HUES48 (cell line): Measurements from ENCODE around the gene CRK.
"Not testable (repeated sequence)": the region's sequence is repeated elsewhere in the genome, so short reads cannot be mapped to it uniquely, and the experiment has no call there.

Source experiments
- H3K27ac ChIP-seq: one replicate; pipeline ENCODE4 v1.7.0; 2013; ENCODE audit warnings: low read depth, low read length, inconsistent platforms
- H3K27me3 ChIP-seq: 2 replicates; pipeline ENCODE4 v1.6.1; 2013; ENCODE audit warnings: mild to moderate bottlenecking, low read length; ENCODE audit not compliant: control insufficient read depth, insufficient read depth
- H3K36me3 ChIP-seq: 2 replicates; pipeline ENCODE4 v1.6.1; 2013; ENCODE audit warnings: low read length; ENCODE audit not compliant: control insufficient read depth, insufficient read depth
- H3K4me1 ChIP-seq: 2 replicates; pipeline ENCODE4 v1.6.1; 2013; ENCODE audit warnings: mild to moderate bottlenecking, low read length; ENCODE audit not compliant: control insufficient read depth, insufficient read depth
- H3K4me3 ChIP-seq: 2 replicates; pipeline ENCODE4 v1.5.1; 2013; ENCODE audit warnings: mild to moderate bottlenecking, low read depth, low read length
- H3K9ac ChIP-seq: 2 replicates; pipeline ENCODE4 v1.6.1; 2013; ENCODE audit warnings: mild to moderate bottlenecking, low read depth, low read length, moderate library complexity
- H3K9me3 ChIP-seq: 2 replicates; pipeline ENCODE4 v1.6.1; 2013; ENCODE audit warnings: low read length; ENCODE audit not compliant: control insufficient read depth, insufficient read depth

Gene CRK

DNA sequence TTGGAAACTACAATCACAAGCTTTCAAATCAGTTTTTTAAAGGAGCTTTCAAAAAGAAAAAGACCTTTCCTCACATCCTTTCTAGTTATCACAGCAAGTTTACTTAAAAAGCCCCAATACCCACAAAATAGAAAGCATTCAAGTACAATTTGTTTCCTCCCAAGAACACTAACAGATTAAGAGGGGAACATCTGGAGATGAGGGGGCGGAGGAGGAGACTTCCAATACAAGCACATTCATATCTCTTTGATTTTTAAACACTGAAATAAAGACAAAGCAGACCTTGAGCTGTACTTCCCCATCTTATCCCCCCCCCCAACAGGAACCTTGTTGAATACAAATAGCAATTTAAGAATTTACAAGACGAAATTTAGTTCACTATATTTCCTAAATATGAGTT is 58.0 kb downstream of the CRK start:
- H3K4me3 ChIP-seq = peak overlapping the region; percentile 100
- H3K27me3 ChIP-seq = no peaks in the 10 kb centered on the region
- H3K27ac ChIP-seq = no peak overlapping the region
- H3K36me3 ChIP-seq = no peaks in the 10 kb centered on the region; the same call in 1 of the 2 replicates
- peak overlapping the region; percentile 100 for H3K9ac ChIP-seq
- no peaks in the 10 kb centered on the region for H3K9me3 ChIP-seq
- H3K4me1 ChIP-seq = peaks cover 22% of the 10 kb centered on the region

DNA sequence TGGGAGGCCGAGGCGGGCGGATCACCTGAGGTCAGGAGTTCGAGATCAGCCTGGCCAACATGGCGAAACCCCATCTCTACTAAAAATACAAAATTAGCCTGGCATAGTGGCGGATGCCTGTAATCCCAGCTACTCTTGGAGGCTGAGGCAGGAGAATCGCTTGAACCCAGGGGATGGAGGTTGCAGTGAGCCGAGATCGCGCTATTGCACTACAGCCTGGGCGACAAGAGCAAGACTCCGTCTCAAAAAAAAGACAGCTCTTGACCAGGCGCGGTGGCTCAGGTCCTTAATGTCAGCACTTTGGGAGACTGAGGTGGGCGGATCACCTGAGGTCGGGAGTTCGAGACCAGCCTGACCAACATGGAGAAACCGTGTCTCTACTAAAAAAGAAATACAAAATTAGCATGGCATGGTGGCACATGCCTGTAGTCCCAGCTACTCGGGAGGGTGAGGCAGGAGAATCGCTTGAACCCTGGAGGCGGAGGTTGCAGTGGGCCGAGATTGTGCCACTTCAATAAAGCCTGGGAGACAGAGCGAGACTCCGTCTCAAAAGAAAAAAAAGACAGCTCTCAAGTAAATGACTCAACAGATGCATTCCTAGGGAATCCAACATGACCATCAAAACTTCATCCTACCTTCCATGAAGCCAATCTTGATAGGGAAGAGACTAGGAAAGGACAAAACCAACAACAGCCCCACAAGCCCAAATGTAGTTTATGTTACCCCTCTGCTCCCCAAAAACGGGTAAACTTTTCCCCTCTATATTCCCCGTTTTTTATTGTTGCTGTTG is 60.0 kb downstream of the CRK start:
- peaks cover 32% of the 10 kb centered on the region for H3K4me1 ChIP-seq
- H3K27ac ChIP-seq = not testable (repeated sequence)

GRCh38 chr17:1391577-1391976 is 64.5 kb downstream of the CRK start:
- Histone ChIP-seq H3K27ac (no peak overlapping the region), H3K27me3 (no peaks in the 10 kb centered on the region), H3K4me1 (peaks cover 27% of the 10 kb centered on the region), H3K9me3 (no peaks in the 10 kb centered on the region), H3K36me3 (peaks cover 3% of the 10 kb centered on the region; the same call in 1 of the 2 replicates), H3K9ac (no peak overlapping the region), H3K4me3 (no peak overlapping the region)

More for the DNA sequence above, 60.0 kb downstream of the CRK start:
- H3K4me3 ChIP-seq, H3K9me3 ChIP-seq, H3K27me3 ChIP-seq, H3K9ac ChIP-seq, H3K36me3 ChIP-seq: not testable (repeated sequence)

DNA sequence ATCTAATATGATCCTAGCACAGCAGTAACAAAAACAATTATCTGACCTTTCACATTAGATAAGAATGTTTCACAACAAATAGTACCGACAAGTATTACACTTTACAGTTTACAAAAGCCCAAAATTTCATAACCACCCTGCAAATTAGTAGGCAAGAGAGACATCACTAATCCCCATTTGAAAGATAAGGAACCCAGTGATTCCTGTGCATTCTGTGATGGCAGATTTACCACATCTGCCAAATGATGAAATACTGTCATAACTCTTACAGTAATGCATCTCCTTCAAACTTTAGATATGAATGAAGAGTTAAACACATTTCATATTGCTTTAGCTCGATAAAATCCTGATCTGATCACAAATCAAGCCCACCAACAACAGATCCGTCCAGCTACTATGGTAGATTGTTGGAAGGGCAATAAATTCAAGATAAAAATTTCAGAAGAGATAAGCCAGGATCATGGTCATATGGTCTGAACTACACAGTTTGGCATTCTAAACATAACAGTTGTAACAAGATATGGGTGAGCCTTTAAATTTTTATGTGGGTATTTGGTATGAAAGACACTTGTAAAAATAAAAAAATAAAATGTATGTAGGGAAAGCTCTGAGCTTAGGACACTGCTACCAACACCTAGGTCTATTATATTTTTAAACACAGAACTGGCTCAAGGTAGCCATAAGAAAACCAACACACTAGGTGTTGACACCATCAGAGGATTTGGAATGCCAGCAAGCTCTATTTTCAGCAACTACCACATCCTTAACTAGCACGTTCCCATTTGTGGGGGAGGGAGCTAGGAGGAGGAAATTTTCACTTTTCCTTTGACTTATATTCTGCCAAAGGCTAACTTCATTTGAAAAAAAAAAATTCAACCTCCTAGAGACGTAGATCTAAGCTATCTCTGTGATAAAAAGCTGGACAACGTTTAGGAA is 65.3 kb downstream of the CRK start:
- H3K4me1 ChIP-seq = peaks cover 33% of the 10 kb centered on the region
- H3K9me3 ChIP-seq = no peaks in the 10 kb centered on the region
- no peak overlapping the region for H3K4me3 ChIP-seq
- H3K27me3 ChIP-seq = no peaks in the 10 kb centered on the region
- no peak overlapping the region for H3K9ac ChIP-seq
- H3K27ac ChIP-seq = no peak overlapping the region
- peaks cover 7% of the 10 kb centered on the region for H3K36me3 ChIP-seq

DNA sequence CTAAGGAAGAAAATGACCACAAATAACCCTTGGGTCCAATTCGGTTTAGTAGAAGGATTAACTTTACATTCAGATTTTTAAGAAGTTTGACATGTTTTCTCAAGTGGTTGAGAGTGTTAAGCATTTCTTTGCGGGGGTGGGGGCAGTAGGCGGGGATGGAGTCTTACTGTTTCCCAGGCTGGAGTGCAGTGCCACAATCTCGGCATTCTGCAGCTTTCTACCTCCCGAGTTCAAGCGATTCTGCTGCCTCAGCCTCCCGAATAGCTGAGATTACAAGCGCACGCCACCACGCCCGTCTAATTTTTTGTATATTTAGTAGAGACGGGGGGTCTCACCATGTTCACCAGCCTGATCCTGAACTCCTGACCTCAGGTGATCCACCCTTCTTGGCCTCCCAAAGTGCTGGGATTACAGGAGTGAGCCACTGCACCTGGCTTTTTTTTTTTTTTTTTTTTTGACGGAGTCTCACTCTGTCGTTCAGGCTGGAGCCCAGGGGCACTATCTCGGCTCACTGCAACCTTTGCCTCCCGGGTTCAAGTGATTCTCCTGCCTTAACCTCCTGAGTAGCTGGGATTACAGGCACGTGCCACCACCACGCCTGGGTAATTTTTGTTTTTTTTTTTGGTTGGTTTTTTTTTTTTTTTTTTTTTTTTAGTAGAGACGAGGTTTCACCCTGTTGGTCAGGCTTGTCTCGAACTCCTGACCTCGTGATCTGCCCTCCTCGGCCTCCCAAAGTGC is 68.4 kb downstream of the CRK start:
- not testable (repeated sequence) for H3K4me3 ChIP-seq, H3K36me3 ChIP-seq
- peaks cover 25% of the 10 kb centered on the region; the same call in 1 of the 2 replicates for H3K4me1 ChIP-seq

GRCh38 chr17:1386675-1387190 is 69.3 kb downstream of the CRK start:
- H3K36me3 ChIP-seq, H3K9me3 ChIP-seq, H3K4me3 ChIP-seq, H3K27me3 ChIP-seq, H3K9ac ChIP-seq, H3K27ac ChIP-seq: not testable (repeated sequence)
- H3K4me1 ChIP-seq = peaks cover 21% of the 10 kb centered on the region; the same call in 1 of the 2 replicates

More for the DNA sequence above, 68.4 kb downstream of the CRK start:
- not testable (repeated sequence) for H3K9me3 ChIP-seq, H3K9ac ChIP-seq, H3K27me3 ChIP-seq, H3K27ac ChIP-seq

- no peaks in the 10 kb centered on the region for H3K9me3 ChIP-seq
- no peak overlapping the region for H3K27ac ChIP-seq
- peaks cover 18% of the 10 kb centered on the region; the same call in 1 of the 2 replicates for H3K4me1 ChIP-seq
- H3K4me3 ChIP-seq = no peak overlapping the region
- H3K27me3 ChIP-seq = no peaks in the 10 kb centered on the region
- peaks cover 5% of the 10 kb centered on the region; the same call in 1 of the 2 replicates for H3K36me3 ChIP-seq
- no peak overlapping the region for H3K9ac ChIP-seq
Observed at GRCh38 chr17:1386265-1386664, 69.8 kb downstream of the CRK start.

GRCh38 chr17:1385861-1386260 is 70.2 kb downstream of the CRK start:
- H3K4me1 ChIP-seq = peaks cover 14% of the 10 kb centered on the region; the same call in 1 of the 2 replicates
- H3K9ac ChIP-seq = no peak overlapping the region
- no peaks in the 10 kb centered on the region for H3K9me3 ChIP-seq
- peaks cover 5% of the 10 kb centered on the region; the same call in 1 of the 2 replicates for H3K36me3 ChIP-seq
- H3K4me3 ChIP-seq = no peak overlapping the region
- no peak overlapping the region for H3K27ac ChIP-seq
- no peaks in the 10 kb centered on the region for H3K27me3 ChIP-seq

DNA sequence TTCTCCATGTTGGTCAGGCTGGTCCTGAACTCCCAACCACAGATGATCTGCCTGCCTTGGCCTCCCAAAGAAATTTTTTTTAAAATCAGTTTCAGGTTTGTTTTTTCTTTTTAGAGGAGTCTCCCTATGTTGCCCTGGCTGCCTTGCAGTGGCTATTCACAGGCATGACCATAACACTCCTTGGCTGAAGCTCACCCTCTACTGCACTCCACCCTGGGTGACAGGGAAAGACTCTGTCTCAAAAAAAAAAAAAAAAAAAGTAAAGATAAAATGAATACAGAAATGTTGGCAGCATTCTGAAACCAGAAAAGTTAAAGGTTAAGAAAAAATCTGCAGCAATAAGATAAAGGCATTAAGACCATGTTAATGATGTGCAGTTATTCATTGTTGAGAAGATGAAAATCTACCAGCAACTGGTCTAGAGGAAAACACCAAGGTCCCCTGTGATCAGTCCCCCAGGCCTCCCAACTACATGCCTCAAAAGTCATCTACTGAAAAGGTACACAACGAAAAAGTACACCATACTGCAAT is 71.1 kb downstream of the CRK start:
- no peaks in the 10 kb centered on the region for H3K9me3 ChIP-seq
- H3K27ac ChIP-seq = no peak overlapping the region
- no peaks in the 10 kb centered on the region for H3K27me3 ChIP-seq
- peaks cover 8% of the 10 kb centered on the region for H3K36me3 ChIP-seq
- H3K4me3 ChIP-seq = no peak overlapping the region
- H3K9ac ChIP-seq = no peak overlapping the region
- peaks cover 20% of the 10 kb centered on the region; the same call in 1 of the 2 replicates for H3K4me1 ChIP-seq

DNA sequence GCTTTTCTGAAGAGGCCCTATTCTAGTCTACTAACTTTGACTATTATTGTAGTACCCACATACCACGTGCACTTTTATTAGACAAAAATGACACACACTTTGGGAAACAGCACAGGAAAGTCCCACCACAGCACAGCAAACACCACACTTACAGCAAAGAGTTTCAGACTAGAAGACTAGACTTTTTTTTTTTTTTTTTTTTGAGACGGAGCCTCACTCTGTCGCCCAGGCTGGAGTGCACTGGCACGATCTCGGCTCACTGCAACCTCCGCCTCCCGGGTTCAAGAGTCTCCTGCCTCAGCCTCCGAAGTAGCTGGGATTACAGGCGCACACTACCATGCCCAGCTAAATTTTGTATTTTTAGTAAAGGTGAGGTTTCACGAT is 76.1 kb downstream of the CRK start:
- Histone ChIP-seq H3K36me3 (peaks cover 14% of the 10 kb centered on the region), H3K9me3 (no peaks in the 10 kb centered on the region), H3K9ac (no peak overlapping the region), H3K4me1 (peaks cover 7% of the 10 kb centered on the region; the same call in 1 of the 2 replicates), H3K27ac (no peak overlapping the region), H3K4me3 (no peak overlapping the region), H3K27me3 (no peaks in the 10 kb centered on the region)
